Measurements from ENCODE around the gene AFAP1L2.

AFAP1L2 gene

GRCh38 chr10:114379631-114380041 is 24.7 kb downstream of the AFAP1L2 start:
- Histone ChIP-seq H3K79me2 (ENCODE audit: insufficient read depth, low read length) (no peaks in the 10 kb centered on the region), H3K4me2 (ENCODE audit: low read depth, low read length, poor library complexity, severe bottlenecking) (no peak overlapping the region), H3K36me3 (ENCODE audit: insufficient read depth, low read length) (no peaks in the 10 kb centered on the region), H2AFZ (ENCODE audit: low read length) (no peak overlapping the region), H3F3A (ENCODE audit: low read depth) (no peaks in the 10 kb centered on the region), H3K27me3 (ENCODE audit: insufficient read depth, low read length, poor library complexity, severe bottlenecking) (no peaks in the 10 kb centered on the region), H3K4me1 (ENCODE audit: insufficient read depth, low read length, poor library complexity, severe bottlenecking) (no peaks in the 10 kb centered on the region), H3K9me3 (ENCODE audit: insufficient read depth, low read depth, low read length) (no peaks in the 10 kb centered on the region), H3K9me2 (replicated peaks; ENCODE audit: low read depth, low read length) (no peaks in the 10 kb centered on the region), H3K9ac (ENCODE audit: low read depth, low read length, poor library complexity, severe bottlenecking) (no peak overlapping the region), H4K20me1 (ENCODE audit: insufficient read depth, low read length, poor library complexity, severe bottlenecking) (no peaks in the 10 kb centered on the region), H3K4me3 (ENCODE audit: low read length, poor library complexity, severe bottlenecking) (no peak overlapping the region)
- TF ChIP-seq EZH2phosphoT487 (IDR thresholded peaks at IDR 0.05; ENCODE audit: borderline replicate concordance): no peak
- TF ChIP-seq, protein P1, sequence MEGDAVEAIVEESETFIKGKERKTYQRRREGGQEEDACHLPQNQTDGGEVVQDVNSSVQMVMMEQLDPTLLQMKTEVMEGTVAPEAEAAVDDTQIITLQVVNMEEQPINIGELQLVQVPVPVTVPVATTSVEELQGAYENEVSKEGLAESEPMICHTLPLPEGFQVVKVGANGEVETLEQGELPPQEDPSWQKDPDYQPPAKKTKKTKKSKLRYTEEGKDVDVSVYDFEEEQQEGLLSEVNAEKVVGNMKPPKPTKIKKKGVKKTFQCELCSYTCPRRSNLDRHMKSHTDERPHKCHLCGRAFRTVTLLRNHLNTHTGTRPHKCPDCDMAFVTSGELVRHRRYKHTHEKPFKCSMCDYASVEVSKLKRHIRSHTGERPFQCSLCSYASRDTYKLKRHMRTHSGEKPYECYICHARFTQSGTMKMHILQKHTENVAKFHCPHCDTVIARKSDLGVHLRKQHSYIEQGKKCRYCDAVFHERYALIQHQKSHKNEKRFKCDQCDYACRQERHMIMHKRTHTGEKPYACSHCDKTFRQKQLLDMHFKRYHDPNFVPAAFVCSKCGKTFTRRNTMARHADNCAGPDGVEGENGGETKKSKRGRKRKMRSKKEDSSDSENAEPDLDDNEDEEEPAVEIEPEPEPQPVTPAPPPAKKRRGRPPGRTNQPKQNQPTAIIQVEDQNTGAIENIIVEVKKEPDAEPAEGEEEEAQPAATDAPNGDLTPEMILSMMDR (conservative IDR thresholded peaks at IDR 0.05; ENCODE audit: low read length): no peak

DNA sequence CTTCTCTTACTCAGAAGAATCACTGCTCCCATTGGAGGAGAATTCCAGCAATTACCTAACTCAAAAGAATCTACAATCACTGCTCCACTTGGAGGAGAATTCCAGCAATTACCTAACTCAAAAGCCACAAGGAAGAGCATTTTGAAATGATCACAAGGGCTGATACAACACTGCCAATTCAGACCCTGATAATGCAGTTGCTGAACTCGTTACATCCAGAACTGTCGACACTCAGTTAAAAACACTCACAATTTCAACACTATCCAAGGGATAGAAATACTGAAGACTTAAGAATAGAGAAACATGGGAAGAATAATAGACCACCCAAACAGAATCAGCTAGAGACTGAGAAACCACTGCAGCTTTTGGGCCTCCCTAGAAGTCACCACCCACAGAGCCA is 27.8 kb downstream of the AFAP1L2 start:
- TF ChIP-seq, protein P1 (conservative IDR thresholded peaks at IDR 0.05; ENCODE audit: low read length): no peak
- TF ChIP-seq EZH2phosphoT487 (IDR thresholded peaks at IDR 0.05; ENCODE audit: borderline replicate concordance): no peak
- Histone ChIP-seq H4K20me1 (ENCODE audit: insufficient read depth, low read length, poor library complexity, severe bottlenecking) (no peaks in the 10 kb centered on the region), H2AFZ (ENCODE audit: low read length) (no peak overlapping the region), H3K79me2 (ENCODE audit: insufficient read depth, low read length) (no peaks in the 10 kb centered on the region), H3K9me3 (ENCODE audit: insufficient read depth, low read depth, low read length) (no peaks in the 10 kb centered on the region), H3K9me2 (replicated peaks; ENCODE audit: low read depth, low read length) (no peaks in the 10 kb centered on the region), H3K36me3 (ENCODE audit: insufficient read depth, low read length) (no peaks in the 10 kb centered on the region), H3K4me2 (ENCODE audit: low read depth, low read length, poor library complexity, severe bottlenecking) (no peak overlapping the region), H3F3A (ENCODE audit: low read depth) (no peaks in the 10 kb centered on the region), H3K4me1 (ENCODE audit: insufficient read depth, low read length, poor library complexity, severe bottlenecking) (no peaks in the 10 kb centered on the region), H3K4me3 (ENCODE audit: low read length, poor library complexity, severe bottlenecking) (no peak overlapping the region), H3K27me3 (ENCODE audit: insufficient read depth, low read length, poor library complexity, severe bottlenecking) (no peaks in the 10 kb centered on the region), H3K9ac (ENCODE audit: low read depth, low read length, poor library complexity, severe bottlenecking) (no peak overlapping the region)

DNA sequence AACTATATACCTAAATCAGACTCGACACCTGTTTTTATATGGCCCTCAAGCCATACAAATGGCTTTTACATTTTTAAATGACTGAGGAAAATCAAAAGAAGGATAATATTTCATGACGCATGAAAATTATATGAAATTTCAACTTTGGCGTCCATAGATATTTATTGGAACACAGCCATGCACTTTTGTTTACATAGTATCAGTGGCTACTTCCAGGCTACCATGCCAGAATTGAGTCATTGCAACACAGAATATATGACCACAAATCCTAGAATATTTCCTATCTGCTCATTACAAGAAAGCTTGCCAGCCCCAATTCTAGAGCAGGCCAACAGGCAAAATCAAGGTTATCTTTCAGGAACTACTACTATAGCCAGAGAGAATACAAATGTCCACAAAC is 29.3 kb downstream of the AFAP1L2 start:
- peaks cover 3% of the 10 kb centered on the region for H3K4me1 ChIP-seq (ENCODE audit: insufficient read depth, low read length, poor library complexity, severe bottlenecking)
- H2AFZ ChIP-seq (ENCODE audit: low read length): no peak overlapping the region
- TF ChIP-seq, protein P1 (conservative IDR thresholded peaks at IDR 0.05; ENCODE audit: low read length): no peak
- no peak for TF ChIP-seq EZH2phosphoT487 (IDR thresholded peaks at IDR 0.05; ENCODE audit: borderline replicate concordance)
- H3K9me3 ChIP-seq (ENCODE audit: insufficient read depth, low read depth, low read length): no peaks in the 10 kb centered on the region
- H3K79me2 ChIP-seq (ENCODE audit: insufficient read depth, low read length): no peaks in the 10 kb centered on the region
- H3K4me3 ChIP-seq (ENCODE audit: low read length, poor library complexity, severe bottlenecking): no peak overlapping the region
- H3F3A ChIP-seq (ENCODE audit: low read depth): no peaks in the 10 kb centered on the region
- no peak overlapping the region for H3K9ac ChIP-seq (ENCODE audit: low read depth, low read length, poor library complexity, severe bottlenecking)
- no peak overlapping the region for H3K4me2 ChIP-seq (ENCODE audit: low read depth, low read length, poor library complexity, severe bottlenecking)
- H4K20me1 ChIP-seq (ENCODE audit: insufficient read depth, low read length, poor library complexity, severe bottlenecking): no peaks in the 10 kb centered on the region
- no peaks in the 10 kb centered on the region for H3K9me2 ChIP-seq (replicated peaks; ENCODE audit: low read depth, low read length)
- H3K36me3 ChIP-seq (ENCODE audit: insufficient read depth, low read length): no peaks in the 10 kb centered on the region
- H3K27me3 ChIP-seq (ENCODE audit: insufficient read depth, low read length, poor library complexity, severe bottlenecking): no peaks in the 10 kb centered on the region
